Measurements from ENCODE around the gene TBC1D5. TPM values are rescaled to one million over a fixed set of nuclear protein-coding genes. Genes with fewer than 3 reads are reported as not detected.

Gene TBC1D5
- total and polyA plus RNA-seq, 2 of the 8 experiments (the other 6 are each of a cell fraction or from before 2014, with no cell fraction given): 11.0 to 22.9 TPM

DNA sequence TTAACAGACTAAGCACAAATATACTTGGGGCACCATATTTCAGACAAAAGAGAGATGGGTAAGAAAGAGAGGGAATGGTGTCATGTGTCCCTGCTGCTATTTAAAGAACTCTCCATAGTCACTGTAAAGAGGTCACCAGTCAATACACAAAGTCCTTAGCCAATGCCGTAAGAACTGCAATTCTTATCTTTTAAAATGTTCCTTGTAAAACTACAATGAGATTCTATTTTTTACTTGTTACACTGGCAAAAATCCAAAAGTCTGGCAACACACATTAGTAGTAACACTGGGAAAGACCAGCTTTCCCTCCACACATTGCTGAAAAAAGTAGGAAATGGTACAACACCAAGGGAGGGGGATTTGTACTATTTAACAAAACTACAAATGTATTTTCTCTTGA is 189.4 kb downstream of the TBC1D5 start:
- Histone ChIP-seq H3K27me3 (replicated peaks in 1 of 4; ENCODE audit: control insufficient read depth in 3 of 4, extremely low read depth in 1 of 4, insufficient read depth in 3 of 4, low read length in 3 of 4) (no peaks in the 10 kb centered on the region), H3K23me2 (ENCODE audit: low read depth, low read length) (no peaks in the 10 kb centered on the region), H3K4me3 (ENCODE audit: extremely low read depth in 1 of 4, insufficient read depth in 2 of 4, low read depth in 3 of 4, low read length in 4 of 4) (no peak overlapping the region), H3K18ac (ENCODE audit: extremely low read depth, low read length) (no peak overlapping the region), H3K56ac (replicated peaks; ENCODE audit: insufficient read length, low read depth, low read length) (no peak overlapping the region), H3K79me1 (ENCODE audit: low read depth, low read length) (no peaks in the 10 kb centered on the region), H2BK15ac (ENCODE audit: low read length) (no peak overlapping the region), H2AFZ (ENCODE audit: low read length) (no peak overlapping the region), H3K79me2 (ENCODE audit: control insufficient read depth in 1 of 2, insufficient read depth in 2 of 2, low read length in 2 of 2) (no peaks in the 10 kb centered on the region), H2BK120ac (replicated peaks; ENCODE audit: low read depth, low read length) (no peak overlapping the region), H3K4me1 (replicated peaks in 1 of 4; ENCODE audit: control insufficient read depth in 3 of 4, insufficient read depth in 4 of 4, low read length in 3 of 4) (no peaks in the 10 kb centered on the region; a peak in 2 of 7 replicates), H2BK12ac (ENCODE audit: low read depth, low read length) (no peak overlapping the region), H4K8ac (ENCODE audit: extremely low read depth, insufficient read depth, low read length) (no peak overlapping the region), H2BK20ac (ENCODE audit: low read length) (no peak overlapping the region), H2AK5ac (ENCODE audit: low read depth, low read length) (no peak overlapping the region), H2BK5ac (ENCODE audit: low read depth, low read length) (no peak overlapping the region), H3K36me3 (ENCODE audit: control insufficient read depth in 2 of 4, insufficient read depth in 4 of 4, low read length in 3 of 4) (no peaks in the 10 kb centered on the region), H3K4me2 (ENCODE audit: insufficient read depth in 1 of 2, low read depth in 2 of 2, low read length in 2 of 2) (no peak overlapping the region), H3K14ac (ENCODE audit: insufficient read length) (no peak overlapping the region), H4K20me1 (replicated peaks in 1 of 2; ENCODE audit: control insufficient read depth in 1 of 2, insufficient read depth in 2 of 2, low read length in 2 of 2) (no peaks in the 10 kb centered on the region), H3K9ac (replicated peaks in 1 of 4; ENCODE audit: extremely low read depth in 1 of 4, low read depth in 3 of 4, low read length in 3 of 4) (no peak overlapping the region), H3K23ac (ENCODE audit: insufficient read length) (no peak overlapping the region), H3K4ac (replicated peaks; ENCODE audit: insufficient read length, low read depth, low read length) (no peak overlapping the region), H4K91ac (replicated peaks; ENCODE audit: insufficient read length, low read length) (no peak overlapping the region), H3K27ac (ENCODE audit: low read depth, low read length) (no peak overlapping the region), H4K5ac (ENCODE audit: insufficient read length, low read depth, low read length) (no peak overlapping the region), H3K9me3 (ENCODE audit: insufficient read depth in 2 of 2, low read depth in 1 of 2, low read length in 1 of 2) (no peaks in the 10 kb centered on the region)
- 83% methylated on average over 1 of the region's 1 CpG; no CpG with 5 or more reads in 1 of the 2 experiments for WGBS, 2 experiments (ENCODE audit: extremely low coverage in 1 of 2, insufficient coverage in 1 of 2, insufficient read length in 1 of 2, insufficient replicate concordance in 2 of 2, low coverage in 1 of 2, low lambda C conversion rate in 2 of 2, missing lambda C conversion rate in 1 of 2)
- ChIA-PET CTCF (ENCODE audit: partially characterized antibody) (no interaction called here), POLR2A (ENCODE audit: partially characterized antibody) (interaction anchor here (1.2 kb wide), 1 partner anchor 26 kb away, joined by 3 read pairs; no protein-coding TSS in a partner anchor)
- FAIRE-seq (no peak), DNase-seq (ENCODE audit: low read depth in 1 of 2, low spot score in 2 of 2) (no peak)
- no peak for TF ChIP-seq BCL11A (IDR thresholded peaks at IDR 0.05; ENCODE audit: low read depth in 2 of 2, low read length in 2 of 2)
- no peak for TF ChIP-seq NRF1 (IDR thresholded peaks at IDR 0.05; ENCODE audit: low read depth, low read length)
- TF ChIP-seq SP1 (IDR thresholded peaks at IDR 0.05; ENCODE audit: low read depth, low read length): no peak
- TF ChIP-seq RBBP5 (IDR thresholded peaks at IDR 0.05; ENCODE audit: borderline replicate concordance, low read depth, low read length): no peak
- no peak for TF ChIP-seq JUN (IDR thresholded peaks at IDR 0.05; ENCODE audit: low read depth, low read length)
- no peak for TF ChIP-seq POLR2A (IDR thresholded peaks at IDR 0.05; ENCODE audit: control extremely low read depth in 1 of 2, low read depth in 2 of 2, low read length in 2 of 2)
- TF ChIP-seq, protein P1, sequence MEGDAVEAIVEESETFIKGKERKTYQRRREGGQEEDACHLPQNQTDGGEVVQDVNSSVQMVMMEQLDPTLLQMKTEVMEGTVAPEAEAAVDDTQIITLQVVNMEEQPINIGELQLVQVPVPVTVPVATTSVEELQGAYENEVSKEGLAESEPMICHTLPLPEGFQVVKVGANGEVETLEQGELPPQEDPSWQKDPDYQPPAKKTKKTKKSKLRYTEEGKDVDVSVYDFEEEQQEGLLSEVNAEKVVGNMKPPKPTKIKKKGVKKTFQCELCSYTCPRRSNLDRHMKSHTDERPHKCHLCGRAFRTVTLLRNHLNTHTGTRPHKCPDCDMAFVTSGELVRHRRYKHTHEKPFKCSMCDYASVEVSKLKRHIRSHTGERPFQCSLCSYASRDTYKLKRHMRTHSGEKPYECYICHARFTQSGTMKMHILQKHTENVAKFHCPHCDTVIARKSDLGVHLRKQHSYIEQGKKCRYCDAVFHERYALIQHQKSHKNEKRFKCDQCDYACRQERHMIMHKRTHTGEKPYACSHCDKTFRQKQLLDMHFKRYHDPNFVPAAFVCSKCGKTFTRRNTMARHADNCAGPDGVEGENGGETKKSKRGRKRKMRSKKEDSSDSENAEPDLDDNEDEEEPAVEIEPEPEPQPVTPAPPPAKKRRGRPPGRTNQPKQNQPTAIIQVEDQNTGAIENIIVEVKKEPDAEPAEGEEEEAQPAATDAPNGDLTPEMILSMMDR (IDR thresholded peaks at IDR 0.05; ENCODE audit: control extremely low read depth in 1 of 3, insufficient read depth in 1 of 3, low read depth in 1 of 3, low read length in 3 of 3): no peak
- TF ChIP-seq FOSL1 (IDR thresholded peaks at IDR 0.05; ENCODE audit: insufficient read depth, low read depth, low read length): no peak
- no peak for TF ChIP-seq YY1 (IDR thresholded peaks at IDR 0.05; ENCODE audit: low read depth, low read length)
- TF ChIP-seq CHD1 (IDR thresholded peaks at IDR 0.05; ENCODE audit: low read depth, low read length): no peak
- no peak for TF ChIP-seq POLR2AphosphoS5 (IDR thresholded peaks at IDR 0.05; ENCODE audit: low read depth, low read length)
- TF ChIP-seq CTBP2 (IDR thresholded peaks at IDR 0.05; ENCODE audit: borderline replicate concordance, insufficient read depth, insufficient read length, low read length): no peak
- TF ChIP-seq ZNF274 (IDR thresholded peaks at IDR 0.05; ENCODE audit: borderline replicate concordance, extremely low read depth, low read length): no peak
